Esophagus muscularis mucosa (tissue), 4 donors: ENCODE measurements around the gene JAK3. TPM values are rescaled to one million over a fixed set of nuclear protein-coding genes. Genes with fewer than 3 reads are reported as not detected.
A peak's percentile ranks its signal among the peaks of the same experiment; 100 is the strongest.

Experiments used
- DNase-seq: peaks from one replicate; pipeline ENCODE4 v3.0.0-alpha.2; 2017; ENCODE audit errors: extremely low spot score
- H3K27ac ChIP-seq, 4 donors: fragments of 200-600 bp; sonication (generic); replicated peaks in 1 of 4; 1 replicate in 3 of 4; 2 replicates in 1 of 4; pipeline ENCODE4 v1.5.1; 2016 to 2019; ENCODE audit warnings: mild to moderate bottlenecking in 1 of 4
- H3K27me3 ChIP-seq, 4 donors: fragments of 200-600 bp; sonication (generic); one replicate each; pipeline versions ENCODE4 v1.5.1 to v1.6.0; 2016 to 2019
- H3K36me3 ChIP-seq, 4 donors: fragments of 200-600 bp; sonication (generic); one replicate each; pipeline ENCODE4 v1.5.1; 2016 to 2019
- H3K4me1 ChIP-seq, 4 donors: fragments of 200-600 bp; sonication (generic); one replicate each; pipeline ENCODE4 v1.5.1; 2016 to 2019
- H3K4me3 ChIP-seq, 4 donors: fragments of 200-600 bp; sonication (generic); 1 replicate in 2 of 4; 2 replicates in 2 of 4; pipeline ENCODE4 v1.5.1; 2016 to 2019; ENCODE audit warnings: mild to moderate bottlenecking in 4 of 4, moderate library complexity in 1 of 4
- H3K9me3 ChIP-seq, 4 donors: fragments of 200-600 bp; sonication (generic); 1 replicate in 3 of 4; 2 replicates in 1 of 4; pipeline ENCODE4 v1.5.1; 2016 to 2019
- EP300 ChIP-seq: sonication (generic); formaldehyde crosslinking; IDR thresholded peaks from one replicate; pipeline ENCODE4 v1.6.1; 2017; ENCODE audit warnings: antibody characterized with exemption
- POLR2A ChIP-seq: fragments of 450-650 bp; IDR thresholded peaks from one replicate; pipeline ENCODE4 v1.6.1; 2017; ENCODE audit warnings: antibody characterized with exemption, moderate library complexity, mild to moderate bottlenecking, low read depth
- POLR2AphosphoS5 ChIP-seq, 2 donors: sonication (generic); formaldehyde crosslinking; IDR thresholded peaks; one replicate each; pipeline ENCODE4 v1.6.1; 2017; ENCODE audit warnings: antibody characterized with exemption in 2 of 2
- WGBS: methylation state at CpG from one replicate; pipeline ENCODE4 v1.1.5; 2018; 5-methylcytosine and 5-hydroxymethylcytosine counted together
- intact Hi-C: fragments of 100-400 bp; cut with DNase I; formaldehyde crosslinking; loops from one replicate; pipeline ENCODE4 v1.15.1; 2023
- total RNA-seq, 4 donors: library from RNA; depleted of rRNA; stranded (reverse); fragments of >200 nt; gene quantifications; one replicate each; pipeline versions ENCODE4 v1.1.0 to v1.2.1, GENCODE V29; 2016
- TF ChIP-seq, protein P1 (sequence below), 3 experiments: fragments of 200-600 bp in 2 of 3; fragments of 450-650 bp in 1 of 3; sonication (generic) in 2 of 3; IDR thresholded peaks; one replicate each; pipeline ENCODE4 v1.5.1; 2017 to 2019; ENCODE audit warnings: antibody characterized with exemption in 3 of 3, mild to moderate bottlenecking in 2 of 3, moderate library complexity in 1 of 3

Gene JAK3
- total RNA-seq, 4 donors from 2014 or later, result 2.1 to 8.9 (median 3.4) TPM

DNA sequence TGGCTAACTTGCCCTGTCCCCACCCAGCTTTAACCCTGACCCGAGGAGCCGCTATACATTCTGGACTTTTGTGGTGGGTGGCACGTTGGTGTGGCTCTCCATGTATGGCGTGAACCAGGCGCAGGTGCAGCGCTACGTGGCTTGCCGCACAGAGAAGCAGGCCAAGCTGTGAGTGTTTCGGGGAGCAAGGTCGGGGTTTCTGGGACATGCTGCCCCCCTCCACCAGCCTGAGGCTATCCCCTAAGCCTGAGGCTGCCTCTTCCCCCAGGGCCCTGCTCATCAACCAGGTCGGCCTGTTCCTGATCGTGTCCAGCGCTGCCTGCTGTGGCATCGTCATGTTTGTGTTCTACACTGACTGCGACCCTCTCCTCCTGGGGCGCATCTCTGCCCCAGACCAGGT is 29.9 kb upstream of the JAK3 start:
- peaks cover 0 to 88% (median 21%) of the 10 kb centered on the region in 4 donors for H3K27me3 ChIP-seq
- intact Hi-C loops, result no loop called here

DNA sequence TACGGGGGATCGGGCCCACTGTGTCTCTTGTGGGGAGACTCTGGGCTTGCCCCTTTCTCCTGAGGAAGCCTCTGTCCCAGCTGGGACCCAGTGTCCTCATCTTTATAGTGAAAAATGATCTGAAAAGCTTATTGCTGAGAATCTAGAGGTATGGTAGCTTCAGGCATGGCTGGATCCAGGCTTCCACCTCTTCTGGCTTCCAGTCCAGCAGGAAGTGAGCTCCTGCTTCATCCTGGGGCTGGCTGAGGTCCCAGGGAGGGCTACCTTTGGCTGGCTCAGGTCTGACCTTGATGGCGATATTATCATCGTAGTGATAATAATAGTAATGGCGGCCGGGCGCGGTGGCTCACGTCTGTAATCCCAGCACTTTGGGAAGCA is 27.0 kb upstream of the JAK3 start:
- Histone ChIP-seq H3K36me3 (no peaks in the 10 kb centered on the region), H3K4me3 (no peak overlapping the region), H3K27ac (no peak overlapping the region), H3K4me1 (peaks cover 16 to 31% (median 25%) of the 10 kb centered on the region in 4 donors), H3K27me3 (peaks cover 8 to 92% (median 45%) of the 10 kb centered on the region in 4 donors), H3K9me3 (no peaks in the 10 kb centered on the region)
- no peak for TF ChIP-seq POLR2AphosphoS5 (IDR thresholded peaks at IDR 0.05)
- no peak for TF ChIP-seq EP300
- TF ChIP-seq, protein P1, sequence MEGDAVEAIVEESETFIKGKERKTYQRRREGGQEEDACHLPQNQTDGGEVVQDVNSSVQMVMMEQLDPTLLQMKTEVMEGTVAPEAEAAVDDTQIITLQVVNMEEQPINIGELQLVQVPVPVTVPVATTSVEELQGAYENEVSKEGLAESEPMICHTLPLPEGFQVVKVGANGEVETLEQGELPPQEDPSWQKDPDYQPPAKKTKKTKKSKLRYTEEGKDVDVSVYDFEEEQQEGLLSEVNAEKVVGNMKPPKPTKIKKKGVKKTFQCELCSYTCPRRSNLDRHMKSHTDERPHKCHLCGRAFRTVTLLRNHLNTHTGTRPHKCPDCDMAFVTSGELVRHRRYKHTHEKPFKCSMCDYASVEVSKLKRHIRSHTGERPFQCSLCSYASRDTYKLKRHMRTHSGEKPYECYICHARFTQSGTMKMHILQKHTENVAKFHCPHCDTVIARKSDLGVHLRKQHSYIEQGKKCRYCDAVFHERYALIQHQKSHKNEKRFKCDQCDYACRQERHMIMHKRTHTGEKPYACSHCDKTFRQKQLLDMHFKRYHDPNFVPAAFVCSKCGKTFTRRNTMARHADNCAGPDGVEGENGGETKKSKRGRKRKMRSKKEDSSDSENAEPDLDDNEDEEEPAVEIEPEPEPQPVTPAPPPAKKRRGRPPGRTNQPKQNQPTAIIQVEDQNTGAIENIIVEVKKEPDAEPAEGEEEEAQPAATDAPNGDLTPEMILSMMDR (IDR thresholded peaks at IDR 0.05), result no peak
- TF ChIP-seq POLR2A, result no peak
- whole genome bisulfite sequencing, result 84% methylated on average over 9 of the region's 9 CpGs
- intact Hi-C loops, result no loop called here
- no peak for DNase-seq

More for the DNA sequence above, 29.9 kb upstream of the JAK3 start:
- 93% methylated on average over 7 of the region's 16 CpGs for WGBS
- no peaks in the 10 kb centered on the region for H3K36me3 ChIP-seq
- no peak overlapping the region for H3K4me3 ChIP-seq
- DNase-seq, result no peak
- H3K27ac ChIP-seq, result no peak overlapping the region
- no peaks in the 10 kb centered on the region for H3K9me3 ChIP-seq
- H3K4me1 ChIP-seq, result peaks cover 6 to 19% (median 13%) of the 10 kb centered on the region in 4 donors
- TF ChIP-seq POLR2A (no peak), EP300 (no peak), POLR2AphosphoS5 (IDR thresholded peaks at IDR 0.05) (no peak)
- TF ChIP-seq, protein P1 (IDR thresholded peaks at IDR 0.05), result no peak

DNA sequence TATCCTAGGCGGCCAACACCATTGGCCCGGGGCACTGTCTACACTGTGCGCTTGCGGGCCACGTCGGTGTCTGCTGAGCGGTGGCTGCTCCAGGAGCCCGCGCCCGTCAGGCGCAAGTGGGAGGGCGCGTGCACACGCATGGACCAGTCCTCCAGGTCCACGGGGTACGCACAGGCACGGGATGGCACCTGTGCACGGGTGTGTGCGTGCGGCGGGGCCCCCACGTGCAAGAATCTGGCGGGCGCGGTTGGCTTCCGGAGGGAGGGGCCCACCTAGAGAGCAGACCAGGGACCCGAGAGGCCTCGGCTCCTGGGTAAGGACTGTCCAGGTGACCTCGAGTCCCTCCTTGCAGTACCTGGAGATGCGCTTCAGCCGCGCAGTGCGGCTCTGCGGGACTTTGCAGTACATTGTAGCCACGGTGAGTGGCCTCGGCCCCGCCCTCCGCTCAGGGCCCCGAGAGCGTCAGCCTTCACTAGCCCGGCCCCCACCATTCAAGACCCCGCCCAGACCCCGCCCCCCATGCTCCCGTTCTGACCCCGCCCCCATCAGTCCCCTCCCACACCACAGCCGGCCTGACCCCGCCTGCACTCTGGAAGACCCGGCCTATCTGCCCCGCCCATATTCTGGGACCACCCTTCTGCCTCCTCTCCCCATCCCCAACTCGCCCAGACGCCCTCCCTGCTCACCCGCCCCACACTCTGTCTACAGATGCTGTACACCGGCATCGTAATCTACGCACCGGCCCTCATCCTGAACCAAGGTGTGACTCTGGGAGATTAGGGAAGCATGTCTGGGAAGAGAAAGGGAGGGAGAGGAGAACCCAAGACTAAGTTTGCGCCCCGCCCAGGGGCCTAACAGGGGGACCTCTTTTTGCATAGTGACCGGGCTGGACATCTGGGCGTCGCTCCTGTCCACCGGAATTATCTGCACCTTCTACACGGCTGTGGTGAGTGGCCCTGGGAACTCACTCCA is 26.3 kb upstream of the JAK3 start:
- no peak overlapping the region for H3K27ac ChIP-seq
- WGBS, result 15% methylated on average over 30 of the region's 63 CpGs
- no peaks in the 10 kb centered on the region for H3K9me3 ChIP-seq
- intact Hi-C loops, result no loop called here
- no peaks in the 10 kb centered on the region for H3K36me3 ChIP-seq
- no peak for TF ChIP-seq POLR2A
- TF ChIP-seq POLR2AphosphoS5 (IDR thresholded peaks at IDR 0.05), result no peak
- TF ChIP-seq EP300, result no peak
- no peak for DNase-seq
- peaks cover 16 to 31% (median 25%) of the 10 kb centered on the region in 4 donors for H3K4me1 ChIP-seq
- peak overlapping the region in 2 of 4 donors; percentile 14 to 22 for H3K4me3 ChIP-seq
- peaks cover 8 to 96% (median 45%) of the 10 kb centered on the region in 4 donors for H3K27me3 ChIP-seq

DNA sequence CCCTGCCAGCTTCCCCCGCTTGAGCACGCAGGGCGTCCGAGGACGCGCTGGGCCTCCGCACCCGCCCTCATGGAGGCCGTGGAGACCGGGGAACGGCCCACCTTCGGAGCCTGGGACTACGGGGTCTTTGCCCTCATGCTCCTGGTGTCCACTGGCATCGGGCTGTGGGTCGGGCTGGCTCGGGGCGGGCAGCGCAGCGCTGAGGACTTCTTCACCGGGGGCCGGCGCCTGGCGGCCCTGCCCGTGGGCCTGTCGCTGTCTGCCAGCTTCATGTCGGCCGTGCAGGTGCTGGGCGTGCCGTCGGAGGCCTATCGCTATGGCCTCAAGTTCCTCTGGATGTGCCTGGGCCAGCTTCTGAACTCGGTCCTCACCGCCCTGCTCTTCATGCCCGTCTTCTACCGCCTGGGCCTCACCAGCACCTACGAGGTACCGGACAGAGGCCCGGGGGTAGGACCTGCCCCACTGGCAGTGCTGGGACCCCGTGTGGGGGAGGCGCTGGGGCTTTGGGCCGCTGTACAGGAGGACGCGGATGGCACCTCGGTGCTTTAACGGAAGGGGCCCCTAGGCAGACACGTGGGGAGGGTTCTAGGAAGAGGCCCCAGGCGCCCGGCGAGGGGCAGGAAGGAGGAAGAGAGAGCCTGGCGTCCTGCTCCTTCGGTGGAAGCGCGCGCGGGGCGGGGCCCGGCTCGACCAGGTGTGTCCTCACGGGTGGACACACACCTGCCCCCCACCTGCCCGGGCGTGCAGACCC is 24.6 kb upstream of the JAK3 start:
- TF ChIP-seq, protein P1 (IDR thresholded peaks at IDR 0.05), result no peak
- TF ChIP-seq POLR2A (no peak), EP300 (no peak)
- no peak for DNase-seq
- Histone ChIP-seq H3K9me3 (no peaks in the 10 kb centered on the region), H3K4me3 (peak overlapping the region in 3 of 4 donors; percentile 7 to 20 (median 20)), H3K27ac (no peak overlapping the region), H3K36me3 (no peaks in the 10 kb centered on the region), H3K4me1 (peaks cover 16 to 31% (median 25%) of the 10 kb centered on the region in 4 donors), H3K27me3 (peaks cover 8 to 81% (median 45%) of the 10 kb centered on the region in 4 donors)
- WGBS, result 9% methylated on average over 6 of the region's 61 CpGs
- intact Hi-C loops, result no loop called here

DNA sequence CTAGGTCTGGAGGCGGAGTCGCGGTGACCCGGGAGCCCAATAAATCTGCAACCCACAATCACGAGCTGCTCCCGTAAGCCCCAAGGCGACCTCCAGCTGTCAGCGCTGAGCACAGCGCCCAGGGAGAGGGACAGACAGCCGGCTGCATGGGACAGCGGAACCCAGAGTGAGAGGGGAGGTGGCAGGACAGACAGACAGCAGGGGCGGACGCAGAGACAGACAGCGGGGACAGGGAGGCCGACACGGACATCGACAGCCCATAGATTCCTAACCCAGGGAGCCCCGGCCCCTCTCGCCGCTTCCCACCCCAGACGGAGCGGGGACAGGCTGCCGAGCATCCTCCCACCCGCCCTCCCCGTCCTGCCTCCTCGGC is 24.1 kb upstream of the JAK3 start, which contains the start of gene SLC5A5:
Gene SLC5A5 (plus strand): TSS at position 68 of the 373 bp plus-strand sequence. CDS start 375 bp downstream, outside the sequence.
- H3K9me3 ChIP-seq, result no peaks in the 10 kb centered on the region
- no CpG with 5 or more reads among the region's 26 CpGs for WGBS
- peaks cover 16 to 31% (median 25%) of the 10 kb centered on the region in 4 donors for H3K4me1 ChIP-seq
- DNase-seq, result no peak
- no peak within 1 kb of the TSS for H3K27ac ChIP-seq
- peak within 1 kb of the TSS in 3 of 4 donors; percentile 7 to 20 (median 20) for H3K4me3 ChIP-seq
- peaks cover 8 to 75% (median 45%) of the 10 kb centered on the region in 4 donors for H3K27me3 ChIP-seq
- intact Hi-C loops, result no loop called here
- no peaks in the 10 kb centered on the region for H3K36me3 ChIP-seq
- TF ChIP-seq, protein P1 (IDR thresholded peaks at IDR 0.05), result no peak
- TF ChIP-seq POLR2AphosphoS5 (IDR thresholded peaks at IDR 0.05), result no peak
- TF ChIP-seq EP300, result no peak
- no peak for TF ChIP-seq POLR2A
